ENCODE results near the gene HSPA9. TPM values are rescaled to one million over a fixed set of nuclear protein-coding genes. Genes with fewer than 3 reads are reported as not detected.
A peak's percentile ranks its signal among the peaks of the same experiment; 100 is the strongest.

Gene HSPA9
- total RNA-seq, 1 experiment from 2014 or later = 1,057 TPM

GRCh38 chr5:138533973-138534941, 40.9 kb downstream of the HSPA9 start:
- intact Hi-C loops (cut with micrococcal nuclease) = no loop called here
- no peaks in the 10 kb centered on the region for H3K9me3 Mint-ChIP-seq (ENCODE audit: unreplicated experiment)
- ChIA-PET CTCF (interaction anchor here (0.6 to 12.8 kb wide), 9 partner anchors 9 to 384 kb away, joined by 3 to 166 read pairs (median 5); partner anchors contain the start of genes EGR1 and ETF1), POLR2A (interaction anchor here (0.6 to 12.9 kb wide), 6 partner anchors 7 to 807 kb away, joined by 3 to 256 read pairs (median 5); partner anchors contain the start of genes EGR1, ETF1 and PAIP2)
- no TSS peak for BruUV-seq (replicated peaks)
- H3K4me1 Mint-ChIP-seq (ENCODE audit: insufficient read depth, unreplicated experiment) = peaks cover 51% of the 10 kb centered on the region
- no peak overlapping the region for H3K4me3 Mint-ChIP-seq (ENCODE audit: unreplicated experiment)
- H3K36me3 Mint-ChIP-seq (ENCODE audit: insufficient read depth, unreplicated experiment) = peaks cover 80% of the 10 kb centered on the region
- TF ChIP-seq, protein P1, sequence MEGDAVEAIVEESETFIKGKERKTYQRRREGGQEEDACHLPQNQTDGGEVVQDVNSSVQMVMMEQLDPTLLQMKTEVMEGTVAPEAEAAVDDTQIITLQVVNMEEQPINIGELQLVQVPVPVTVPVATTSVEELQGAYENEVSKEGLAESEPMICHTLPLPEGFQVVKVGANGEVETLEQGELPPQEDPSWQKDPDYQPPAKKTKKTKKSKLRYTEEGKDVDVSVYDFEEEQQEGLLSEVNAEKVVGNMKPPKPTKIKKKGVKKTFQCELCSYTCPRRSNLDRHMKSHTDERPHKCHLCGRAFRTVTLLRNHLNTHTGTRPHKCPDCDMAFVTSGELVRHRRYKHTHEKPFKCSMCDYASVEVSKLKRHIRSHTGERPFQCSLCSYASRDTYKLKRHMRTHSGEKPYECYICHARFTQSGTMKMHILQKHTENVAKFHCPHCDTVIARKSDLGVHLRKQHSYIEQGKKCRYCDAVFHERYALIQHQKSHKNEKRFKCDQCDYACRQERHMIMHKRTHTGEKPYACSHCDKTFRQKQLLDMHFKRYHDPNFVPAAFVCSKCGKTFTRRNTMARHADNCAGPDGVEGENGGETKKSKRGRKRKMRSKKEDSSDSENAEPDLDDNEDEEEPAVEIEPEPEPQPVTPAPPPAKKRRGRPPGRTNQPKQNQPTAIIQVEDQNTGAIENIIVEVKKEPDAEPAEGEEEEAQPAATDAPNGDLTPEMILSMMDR (IDR thresholded peaks at IDR 0.05; ENCODE audit: unreplicated experiment) = no peak
- DNase-seq (ENCODE audit: unreplicated experiment) = no peak
- no peaks in the 10 kb centered on the region for H3K27me3 Mint-ChIP-seq (ENCODE audit: insufficient read depth, unreplicated experiment)
- H3K27ac Mint-ChIP-seq (ENCODE audit: low read depth, unreplicated experiment) = peak overlapping the region; percentile 73

DNA sequence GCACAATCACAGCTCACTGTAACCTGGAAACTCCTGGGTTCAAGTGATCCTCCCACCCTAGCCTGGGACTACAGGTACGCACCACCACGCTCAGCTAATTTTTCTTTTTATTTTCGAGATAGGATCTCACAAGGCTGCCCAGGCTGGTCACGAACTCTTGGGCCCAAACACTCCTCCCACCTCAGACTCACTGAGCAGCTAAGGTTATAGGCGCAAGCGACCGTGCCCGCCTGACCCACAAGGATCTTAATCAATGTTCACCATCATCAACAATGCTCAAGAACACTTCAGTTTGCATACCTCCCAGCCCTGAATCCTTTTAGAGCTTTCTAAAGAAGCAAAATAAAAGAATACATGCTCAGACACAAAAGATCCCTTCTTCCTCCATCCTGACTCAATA, 45.4 kb downstream of the HSPA9 start:
- no peak for DNase-seq (ENCODE audit: unreplicated experiment)
- intact Hi-C loops (cut with micrococcal nuclease) = no loop called here
- Mint-ChIP-seq H3K4me1 (ENCODE audit: insufficient read depth, unreplicated experiment) (peaks cover 58% of the 10 kb centered on the region), H3K27ac (ENCODE audit: low read depth, unreplicated experiment) (peak overlapping the region; percentile 21), H3K9me3 (ENCODE audit: unreplicated experiment) (no peaks in the 10 kb centered on the region), H3K4me3 (ENCODE audit: unreplicated experiment) (no peak overlapping the region), H3K36me3 (ENCODE audit: insufficient read depth, unreplicated experiment) (peaks cover 78% of the 10 kb centered on the region), H3K27me3 (ENCODE audit: insufficient read depth, unreplicated experiment) (no peaks in the 10 kb centered on the region)
- CTCF ChIA-PET = interaction anchor here (0.6 to 12.8 kb wide), 14 partner anchors 12 to 767 kb away, joined by 3 to 166 read pairs (median 3); partner anchors contain the start of gene EGR1
- TF ChIP-seq, protein P1 (IDR thresholded peaks at IDR 0.05; ENCODE audit: unreplicated experiment) = no peak
- BruUV-seq (replicated peaks) = no TSS peak
- POLR2A ChIA-PET = interaction anchor here (0.6 to 12.9 kb wide), 11 partner anchors 9 to 352 kb away, joined by 3 to 256 read pairs (median 7); partner anchors contain the start of genes BRD8, EGR1, ETF1 and HSPA9

DNA sequence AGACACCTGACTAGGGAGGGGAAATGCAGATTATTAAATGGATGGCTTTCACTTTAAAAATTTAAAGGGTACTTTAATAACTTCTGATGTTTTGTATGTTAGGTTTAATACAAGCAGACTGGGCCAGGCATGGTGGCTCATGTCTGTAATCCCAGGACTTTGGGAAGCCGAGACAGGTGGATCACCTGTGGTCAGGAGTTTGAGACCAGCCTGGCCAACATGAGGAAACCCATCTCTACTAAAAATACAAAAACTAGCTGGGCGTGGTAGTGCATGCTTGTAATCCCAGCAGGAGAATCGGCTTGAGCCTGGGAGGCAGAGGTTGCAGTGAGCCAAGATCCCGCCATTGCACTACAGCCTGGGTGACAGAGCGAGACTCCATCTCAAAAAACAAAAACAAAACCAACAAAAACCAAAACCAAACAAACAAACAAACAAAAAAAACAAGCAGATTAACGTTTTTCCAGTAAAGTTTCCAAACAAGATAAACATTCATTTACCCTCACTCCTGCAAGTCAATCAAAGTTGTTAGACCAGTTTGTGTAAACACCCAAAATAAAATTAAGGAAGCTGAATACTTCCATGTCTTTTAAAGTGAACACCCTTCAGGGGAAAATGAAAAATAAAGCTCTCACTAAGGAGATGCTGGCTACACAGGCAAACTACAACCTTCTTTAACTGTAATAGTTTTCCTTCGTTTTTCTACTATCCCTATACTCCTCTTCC, 46.3 kb downstream of the HSPA9 start:
- no TSS peak for BruUV-seq (replicated peaks)
- CTCF ChIA-PET = interaction anchor here (0.6 to 12.8 kb wide), 13 partner anchors 13 to 306 kb away, joined by 3 to 166 read pairs (median 6); partner anchors contain the start of gene EGR1
- DNase-seq (ENCODE audit: unreplicated experiment) = no peak

More for the DNA sequence above, 46.3 kb downstream of the HSPA9 start:
- Mint-ChIP-seq H3K27me3 (ENCODE audit: insufficient read depth, unreplicated experiment) (no peaks in the 10 kb centered on the region), H3K9me3 (ENCODE audit: unreplicated experiment) (no peaks in the 10 kb centered on the region), H3K36me3 (ENCODE audit: insufficient read depth, unreplicated experiment) (peaks cover 75% of the 10 kb centered on the region), H3K4me3 (ENCODE audit: unreplicated experiment) (peak overlapping the region; percentile 1), H3K4me1 (ENCODE audit: insufficient read depth, unreplicated experiment) (peaks cover 50% of the 10 kb centered on the region), H3K27ac (ENCODE audit: low read depth, unreplicated experiment) (peak overlapping the region; percentile 21)
- POLR2A ChIA-PET = interaction anchor here (0.6 to 12.9 kb wide), 19 partner anchors 8 to 351 kb away, joined by 3 to 256 read pairs (median 4); partner anchors contain the start of genes BRD8, EGR1, ETF1 and HSPA9
- intact Hi-C loops (cut with micrococcal nuclease) = no loop called here
- TF ChIP-seq, protein P1 (IDR thresholded peaks at IDR 0.05; ENCODE audit: unreplicated experiment) = no peak
